Inferior parietal cortex (tissue), 1 donor: ENCODE results near the gene CFAP210.
"Not testable (repeated sequence)": the region's sequence is repeated elsewhere in the genome, so short reads cannot be mapped to it uniquely, and the experiment has no call there.

Source experiments
- DNase-seq: peaks from one replicate; pipeline ENCODE4 v3.0.0-alpha.2; 2016; ENCODE audit errors: extremely low spot score

Gene CFAP210

DNA sequence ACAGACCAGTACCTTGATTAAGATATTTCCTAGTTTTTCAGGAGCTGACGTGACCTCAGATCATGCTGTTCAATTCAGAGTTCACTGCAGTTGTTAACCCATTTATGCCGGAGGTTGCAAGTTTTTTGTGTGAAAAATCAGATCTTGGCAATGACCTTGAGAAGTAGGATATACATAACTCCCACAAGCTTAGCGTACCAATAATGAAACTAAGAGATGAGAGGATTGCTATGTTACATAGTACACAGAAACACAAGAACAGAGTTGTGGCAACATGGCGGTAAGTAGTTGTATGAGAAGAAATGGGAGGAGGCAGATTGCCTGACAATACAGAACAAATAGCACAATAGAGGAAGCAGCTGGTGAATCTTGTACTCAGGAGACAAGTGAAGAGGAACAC, 71.0 kb downstream of the CFAP210 start:
- no peak for DNase-seq

DNA sequence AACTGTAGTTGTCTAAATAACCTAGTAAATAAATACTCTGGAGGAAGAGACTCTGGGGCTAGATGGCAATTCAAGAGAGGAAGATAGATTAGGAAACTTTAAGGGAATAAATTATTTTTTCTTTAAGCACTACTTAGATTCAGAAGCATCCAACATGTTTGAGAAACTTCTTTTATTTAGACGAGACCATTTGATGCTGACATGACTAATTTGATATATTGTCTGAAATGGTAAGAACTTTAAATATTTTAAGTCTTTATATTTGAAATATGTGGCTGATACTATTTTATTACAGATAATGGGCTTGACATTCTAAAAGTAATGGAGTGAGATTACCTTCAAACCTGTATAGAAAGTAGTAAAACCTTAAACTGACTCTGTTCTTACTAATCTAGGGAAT, 73.7 kb downstream of the CFAP210 start:
- no peak for DNase-seq

- no peak for DNase-seq
These were observed 74.3 kb downstream of the CFAP210 start for GRCh38 chr2:169619946-169620345.

DNA sequence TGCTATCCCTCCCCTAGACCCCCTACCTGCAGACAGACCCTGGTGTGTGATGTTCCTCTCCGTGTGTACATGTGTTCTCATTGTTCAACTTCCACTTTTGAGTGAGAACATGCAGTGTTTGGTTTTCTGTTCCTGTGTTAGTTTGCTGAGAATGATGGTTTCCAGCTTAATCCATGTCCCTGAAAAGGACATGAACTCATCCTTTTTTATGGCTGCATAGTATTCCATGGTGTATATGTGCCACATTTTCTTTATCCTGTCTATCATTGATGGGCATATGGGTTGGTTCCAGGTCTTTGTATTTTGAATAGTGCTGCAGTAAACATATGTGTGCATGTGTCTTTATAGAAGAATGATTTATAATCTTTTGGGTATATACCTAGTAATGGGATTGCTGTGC, 78.2 kb downstream of the CFAP210 start:
- DNase-seq: not testable (repeated sequence)

DNA sequence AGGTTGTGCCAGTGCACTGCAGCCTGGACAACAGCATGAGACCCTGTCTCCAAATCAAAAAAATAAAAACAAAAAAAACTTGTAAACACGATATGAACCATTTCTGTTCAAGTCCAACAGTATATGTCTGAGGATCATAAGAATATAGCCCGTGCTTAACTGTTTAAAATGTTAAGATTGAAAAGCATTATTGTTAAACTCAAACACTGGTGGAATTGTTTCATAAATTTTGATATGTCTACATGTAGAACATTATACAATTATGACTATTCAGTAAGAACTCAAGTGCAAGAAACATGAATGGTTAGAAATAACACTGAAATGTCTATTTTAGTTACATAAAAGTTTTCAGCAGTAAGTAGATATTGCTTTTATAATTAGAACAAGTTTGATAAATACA, 80.3 kb downstream of the CFAP210 start:
- DNase-seq: no peak

DNA sequence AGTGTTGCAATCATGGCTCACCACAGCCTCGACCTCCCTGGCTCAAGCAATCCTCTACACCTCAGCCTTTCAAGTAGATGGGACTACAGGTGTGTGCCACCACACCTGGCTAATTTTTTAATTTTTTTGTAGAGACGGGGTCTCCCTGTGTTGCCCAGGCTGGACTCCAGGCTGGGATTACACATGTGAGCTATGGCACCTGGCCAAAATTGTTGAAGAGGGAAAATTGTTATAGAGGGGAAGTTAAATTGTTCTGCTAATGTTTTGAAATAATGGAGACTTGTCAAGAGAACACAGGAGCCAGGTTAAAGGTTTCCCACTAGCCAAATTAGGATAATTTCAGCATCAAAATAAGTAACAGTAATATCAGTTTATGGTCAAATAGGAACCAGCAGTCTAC, 84.9 kb downstream of the CFAP210 start:
- no peak for DNase-seq

GRCh38 chr2:169599568-169599967, 94.6 kb downstream of the CFAP210 start:
- DNase-seq: no peak

- DNase-seq: no peak
These were observed 95.2 kb downstream of the CFAP210 start for GRCh38 chr2:169598982-169599381.

- DNase-seq: not testable (repeated sequence)
These were observed 97.7 kb downstream of the CFAP210 start for GRCh38 chr2:169596546-169596945.
